K562 (cell line): ENCODE measurements around the gene EFHD2. TPM values are rescaled to one million over a fixed set of nuclear protein-coding genes. Genes with fewer than 3 reads are reported as not detected.

Source experiments
- CAMTA2 ChIP-seq: fragments of 250-450 bp; sonication (Bioruptor Pico); conservative IDR thresholded peaks from 2 replicates; pipeline ENCODE4 v1.5.1; 2022
- CBX5 ChIP-seq: IDR thresholded peaks from 2 replicates; pipeline ENCODE4 v1.6.1; 2014; ENCODE audit warnings: low read depth, borderline replicate concordance
- CXXC5 ChIP-seq: fragments of 250-450 bp; sonication (Bioruptor Pico); IDR thresholded peaks from 2 replicates; pipeline ENCODE4 v1.8.0; 2022; ENCODE audit warnings: inconsistent platforms, mild to moderate bottlenecking, moderate library complexity
- HINFP ChIP-seq: fragments of 450-650 bp; conservative IDR thresholded peaks from 2 replicates; pipeline ENCODE4 v1.6.1; 2016; ENCODE audit warnings: missing genetic modification characterization, low read depth, mild to moderate bottlenecking, control low read depth, missing compliant biosample characterization
- MCM2 ChIP-seq: fragments of 450-650 bp; IDR thresholded peaks from 2 replicates; pipeline ENCODE4 v1.6.1; 2017; ENCODE audit warnings: low read depth, mild to moderate bottlenecking
- MCM7 ChIP-seq, 2 experiments: fragments of 450-650 bp; IDR thresholded peaks; 2 replicates each; pipeline ENCODE4 v1.6.1; 2016 to 2018
- MITF ChIP-seq: IDR thresholded peaks from 2 replicates; pipeline ENCODE4 v1.6.1; 2014; ENCODE audit warnings: antibody characterized with exemption
- ZBTB40 ChIP-seq, 2 experiments: fragments of 450-650 bp in 1 of 2; sonication (generic) in 1 of 2; formaldehyde crosslinking in 1 of 2; IDR thresholded peaks; 2 replicates each; pipeline versions ENCODE4 v1.7.1 to v1.9.0; 2016 to 2022; ENCODE audit warnings: inconsistent platforms in 1 of 2, mild to moderate bottlenecking in 1 of 2, missing genetic modification reagents in 1 of 2
- ZBTB7A ChIP-seq: IDR thresholded peaks from 2 replicates; pipeline ENCODE4 v1.6.1; 2011; ENCODE audit warnings: low read depth, mild to moderate bottlenecking, low read length, moderate library complexity, borderline replicate concordance; ENCODE audit not compliant: control insufficient read depth
- ZBTB8A ChIP-seq: fragments of 450-650 bp; IDR thresholded peaks from 2 replicates; pipeline ENCODE4 v1.6.1; 2018; ENCODE audit warnings: mild to moderate bottlenecking, moderate library complexity; ENCODE audit not compliant: partially characterized antibody
- ZFP91 ChIP-seq: sonication (generic); formaldehyde crosslinking; IDR thresholded peaks from 2 replicates; pipeline ENCODE4 v1.8.0; 2022; ENCODE audit warnings: mild to moderate bottlenecking, missing genetic modification reagents
- ZNF184 ChIP-seq: sonication (generic); formaldehyde crosslinking; IDR thresholded peaks from 2 replicates; pipeline ENCODE4 v1.5.0; 2020; ENCODE audit warnings: missing genetic modification reagents
- ZNF431 ChIP-seq: sonication (generic); formaldehyde crosslinking; IDR thresholded peaks from 2 replicates; pipeline ENCODE4 v1.8.0; 2022; ENCODE audit warnings: mild to moderate bottlenecking, missing genetic modification reagents
- polyA plus RNA-seq, 8 experiments: library from polyadenylated mRNA; depleted of rRNA in 4 of 8; stranded (reverse) in 5 of 8; unstranded in 3 of 8; fragments of >200 nt; fragmentation: Nextera tagmentation in 2 of 8; fragmentation: Illumina TruSeq in 1 of 8; extraction: Ambion mirVana in 2 of 8; extraction: Trizol in 1 of 8; gene quantifications; 2 replicates each; pipeline versions ENCODE4 v1.2.1 to v1.2.3, GENCODE V29; 2011 to 2014; ENCODE audit warnings: inconsistent platforms in 1 of 8, missing spikeins in 1 of 8
- total RNA-seq, 7 experiments: library from RNA; depleted of rRNA in 6 of 7; stranded (reverse); fragments of >200 nt in 6 of 7; fragmentation: Illumina TruSeq in 2 of 7; extraction: Trizol in 2 of 7; gene quantifications; 2 replicates each; pipeline versions ENCODE4 v1.2.1 to v1.2.3, GENCODE V29; 2011 to 2021; ENCODE audit warnings: low replicate concordance in 1 of 7

EFHD2 gene
- total and polyA plus RNA-seq, 9 of the 15 experiments (the other 6 are each of a cell fraction or from before 2014, with no cell fraction given), result 1.7 to 73.5 (median 25.2) TPM

- TF ChIP-seq MCM2 (no peak), ZBTB40 (IDR thresholded peaks at IDR 0.05) (0 out of 2 replicates have a peak, but pooled peaks have one; percentile 44), ZBTB40 (CRISPR knock-in tag; IDR thresholded peaks at IDR 0.05) (no peak), CAMTA2 (CRISPR knock-in tag) (no peak), CXXC5 (CRISPR knock-in tag) (no peak), MITF (no peak), ZBTB8A (no peak), ZNF431 (CRISPR knock-in tag) (0 out of 2 replicates have a peak, but pooled peaks have one; percentile 56), HINFP (tag) (no peak), ZNF184 (CRISPR knock-in tag) (no peak), ZBTB7A (0 out of 2 replicates have a peak, but pooled peaks have one; percentile 20), CBX5 (no peak), ZFP91 (CRISPR knock-in tag) (no peak), MCM7 (IDR thresholded peaks at IDR 0.05) (no peak)
These were observed 665 bp downstream of the EFHD2 start (continued) for GRCh38 chr1:15410223-15410883.
